Neural progenitor cell (in vitro differentiated cells): ENCODE data around the gene NCKAP5.

Experiments used
- EZH2phosphoT487 ChIP-seq: fragments of 200-600 bp; sonication (generic); IDR thresholded peaks from 2 replicates; pipeline ENCODE4 v1.6.1; 2017; ENCODE audit warnings: antibody characterized with exemption
- TF ChIP-seq, protein P1 (sequence below): fragments of 200-600 bp; sonication (generic); IDR thresholded peaks from 2 replicates; pipeline ENCODE4 v1.5.1; 2017; ENCODE audit warnings: antibody characterized with exemption, mild to moderate bottlenecking

DNA sequence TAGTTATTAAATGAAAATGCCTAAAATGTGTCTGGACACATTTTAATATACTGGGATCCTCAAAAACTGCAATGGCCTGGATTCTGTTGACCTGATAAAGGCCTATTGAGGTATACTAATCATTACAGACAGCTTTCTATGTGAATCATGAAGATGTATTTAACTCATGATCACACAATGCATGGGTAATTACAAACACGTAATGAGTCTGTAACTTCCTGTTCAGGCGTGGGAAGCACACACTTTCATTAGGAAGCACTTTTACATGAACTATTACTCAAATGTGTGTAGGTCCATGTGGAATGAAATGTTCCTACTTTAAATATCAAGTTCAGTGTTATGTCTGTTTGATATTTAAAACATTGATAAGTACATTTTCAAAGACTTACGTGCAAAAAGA, 108.7 kb downstream of the NCKAP5 start:
- TF ChIP-seq, protein P1, sequence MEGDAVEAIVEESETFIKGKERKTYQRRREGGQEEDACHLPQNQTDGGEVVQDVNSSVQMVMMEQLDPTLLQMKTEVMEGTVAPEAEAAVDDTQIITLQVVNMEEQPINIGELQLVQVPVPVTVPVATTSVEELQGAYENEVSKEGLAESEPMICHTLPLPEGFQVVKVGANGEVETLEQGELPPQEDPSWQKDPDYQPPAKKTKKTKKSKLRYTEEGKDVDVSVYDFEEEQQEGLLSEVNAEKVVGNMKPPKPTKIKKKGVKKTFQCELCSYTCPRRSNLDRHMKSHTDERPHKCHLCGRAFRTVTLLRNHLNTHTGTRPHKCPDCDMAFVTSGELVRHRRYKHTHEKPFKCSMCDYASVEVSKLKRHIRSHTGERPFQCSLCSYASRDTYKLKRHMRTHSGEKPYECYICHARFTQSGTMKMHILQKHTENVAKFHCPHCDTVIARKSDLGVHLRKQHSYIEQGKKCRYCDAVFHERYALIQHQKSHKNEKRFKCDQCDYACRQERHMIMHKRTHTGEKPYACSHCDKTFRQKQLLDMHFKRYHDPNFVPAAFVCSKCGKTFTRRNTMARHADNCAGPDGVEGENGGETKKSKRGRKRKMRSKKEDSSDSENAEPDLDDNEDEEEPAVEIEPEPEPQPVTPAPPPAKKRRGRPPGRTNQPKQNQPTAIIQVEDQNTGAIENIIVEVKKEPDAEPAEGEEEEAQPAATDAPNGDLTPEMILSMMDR = no peak
- no peak for TF ChIP-seq EZH2phosphoT487
